ENCODE results near the gene TSTD1. TPM values are rescaled to one million over a fixed set of nuclear protein-coding genes. Genes with fewer than 3 reads are reported as not detected.
A peak's percentile ranks its signal among the peaks of the same experiment; 100 is the strongest.
"Not testable (repeated sequence)": the region's sequence is repeated elsewhere in the genome, so short reads cannot be mapped to it uniquely, and the experiment has no call there.

Gene TSTD1
- total RNA-seq, 1 donor from 2014 or later, result 6.8 TPM

- DNase-seq, result no peak
These were observed 31.4 kb downstream of the TSTD1 start for GRCh38 chr1:161007369-161007768.

GRCh38 chr1:161006563-161006962, 32.2 kb downstream of the TSTD1 start:
- no peak for DNase-seq

GRCh38 chr1:161001525-161001924, 37.2 kb downstream of the TSTD1 start:
- DNase-seq, result peak; percentile 45

- no peak for DNase-seq
These were observed 37.9 kb downstream of the TSTD1 start for GRCh38 chr1:161000736-161001480.

GRCh38 chr1:160999376-160999775, 39.4 kb downstream of the TSTD1 start:
- no peak for DNase-seq

GRCh38 chr1:160997323-160998038, 41.3 kb downstream of the TSTD1 start:
- peak; percentile 92 for DNase-seq

GRCh38 chr1:160996178-160996577, 42.6 kb downstream of the TSTD1 start:
- DNase-seq, result peak; percentile 91

- DNase-seq, result peak; percentile 64
These were observed 45.1 kb downstream of the TSTD1 start for GRCh38 chr1:160993544-160994193.

- not testable (repeated sequence) for DNase-seq
These were observed 46.7 kb downstream of the TSTD1 start for GRCh38 chr1:160992036-160992435.

Other genes starting within 250 kb of the TSTD1 start
- not detected in 2 replicates for gene LY9, start 242.8 kb downstream of the TSTD1 start, total RNA-seq
- gene CD244, start 176.1 kb downstream of the TSTD1 start, total RNA-seq, result 0.14 TPM in 1 of 2 replicates, not detected in the other
- not detected in 2 replicates for gene ITLN1, start 153.8 kb downstream of the TSTD1 start, total RNA-seq
- gene ITLN2, start 84.2 kb downstream of the TSTD1 start, total RNA-seq, result not detected in 2 replicates
- gene F11R, start 17.8 kb downstream of the TSTD1 start, total RNA-seq, result 304 and 318 TPM in 2 replicates
- gene USF1, start 7.0 kb upstream of the TSTD1 start, total RNA-seq, result 94.3 and 125 TPM in 2 replicates
- not detected in 2 replicates for gene ARHGAP30, start 30.9 kb upstream of the TSTD1 start, total RNA-seq
- 0.17 and 0.28 TPM in 2 replicates for gene NECTIN4, start 50.6 kb upstream of the TSTD1 start, total RNA-seq
- 0.93 and 1.5 TPM in 2 replicates for gene KLHDC9, start 59.4 kb upstream of the TSTD1 start, total RNA-seq
- gene PFDN2, start 79.1 kb upstream of the TSTD1 start, total RNA-seq, result 30.2 and 42.7 TPM in 2 replicates
- 11.6 and 17.5 TPM in 2 replicates for gene NIT1, start 79.1 kb upstream of the TSTD1 start, total RNA-seq
- gene DEDD, start 93.7 kb upstream of the TSTD1 start, total RNA-seq, result 39.1 and 64.8 TPM in 2 replicates
- gene UFC1, start 115.0 kb upstream of the TSTD1 start, total RNA-seq, result 119 and 134 TPM in 2 replicates
- gene USP21, start 120.5 kb upstream of the TSTD1 start, total RNA-seq, result 5.4 and 12.8 TPM in 2 replicates
- gene PPOX, start 127.5 kb upstream of the TSTD1 start, total RNA-seq, result 14.9 and 18.0 TPM in 2 replicates
- 24.8 and 44.1 TPM in 2 replicates for gene B4GALT3, start 138.5 kb upstream of the TSTD1 start, total RNA-seq
- 19.7 and 38.9 TPM in 2 replicates for gene ADAMTS4, start 160.1 kb upstream of the TSTD1 start, total RNA-seq
- 154 and 208 TPM in 2 replicates for gene NDUFS2, start 163.4 kb upstream of the TSTD1 start, total RNA-seq
- gene FCER1G, start 176.3 kb upstream of the TSTD1 start, total RNA-seq, result 0.19 TPM in 1 of 2 replicates, not detected in the other
- not detected in 2 replicates for gene APOA2, start 184.7 kb upstream of the TSTD1 start, total RNA-seq
- gene TOMM40L, start 187.1 kb upstream of the TSTD1 start, total RNA-seq, result 14.8 and 23.6 TPM in 2 replicates
- gene NR1I3, start 199.2 kb upstream of the TSTD1 start, total RNA-seq, result not detected in 2 replicates
- gene PCP4L1, start 219.8 kb upstream of the TSTD1 start, total RNA-seq, result not detected in 2 replicates

All from dermis blood vessel endothelial cell (primary cell).